Body of pancreas (tissue), 4 donors: ENCODE measurements around the gene CRELD2.

Experiments
- CTCF ChIP-seq, 7 experiments: fragments of 450-650 bp in 4 of 7; fragments of 200-600 bp in 3 of 7; sonication (generic) in 3 of 7; IDR thresholded peaks; one replicate each; pipeline ENCODE4 v1.5.1; 2016 to 2019; ENCODE audit warnings: antibody characterized with exemption in 7 of 7
- POLR2A ChIP-seq, 3 donors: fragments of 450-650 bp; IDR thresholded peaks; one replicate each; pipeline ENCODE4 v1.6.1; 2016; ENCODE audit warnings: antibody characterized with exemption in 3 of 3, mild to moderate bottlenecking in 2 of 3

- peak in 1 of 7 experiments; percentile 14 for TF ChIP-seq CTCF (IDR thresholded peaks at IDR 0.05)
- TF ChIP-seq POLR2A (IDR thresholded peaks at IDR 0.05): no peak
These were observed 48.6 kb downstream of the CRELD2 start for GRCh38 chr22:49966774-49967705.
